Lung (tissue), 12 donors: Measurements from ENCODE around the gene PPP2R5C. TPM values are rescaled to one million over a fixed set of nuclear protein-coding genes. Genes with fewer than 3 reads are reported as not detected.

Experiments
- ATAC-seq: fragments of 200-7000 bp; cut with Tn5 transposase; one replicate; pipeline ENCODE4 v1.9.1; 2020; ENCODE audit warnings: moderate number of reproducible peaks; ENCODE audit not compliant: insufficient read depth, low FRiP score
- DNase-seq, 3 donors: peaks; one replicate each; pipeline ENCODE4 v3.0.0-alpha.2; 2013 to 2017
- H3K27ac ChIP-seq, 2 donors: one replicate each; pipeline ENCODE4 v1.5.1; 2013; ENCODE audit warnings: mild to moderate bottlenecking in 2 of 2, moderate library complexity in 2 of 2, control low read depth in 1 of 2, inconsistent platforms in 1 of 2, low read depth in 1 of 2, low read length in 1 of 2
- H3K27me3 ChIP-seq, 3 donors: one replicate each; pipeline ENCODE4 v1.5.1; 2013; ENCODE audit warnings: low read length in 2 of 3; ENCODE audit not compliant: control insufficient read depth in 3 of 3, insufficient read depth in 3 of 3
- H3K36me3 ChIP-seq, 4 donors: one replicate each; pipeline ENCODE4 v1.5.1; 2013; ENCODE audit warnings: low read length in 4 of 4, mild to moderate bottlenecking in 1 of 4, moderate library complexity in 1 of 4; ENCODE audit not compliant: control insufficient read depth in 4 of 4, insufficient read depth in 4 of 4
- H3K4me1 ChIP-seq, 5 donors: one replicate each; pipeline ENCODE4 v1.5.1; 2013; ENCODE audit warnings: low read length in 5 of 5, mild to moderate bottlenecking in 2 of 5, moderate library complexity in 1 of 5; ENCODE audit not compliant: control insufficient read depth in 5 of 5, insufficient read depth in 5 of 5
- H3K4me3 ChIP-seq: one replicate; pipeline ENCODE4 v1.5.1; 2013; ENCODE audit warnings: mild to moderate bottlenecking, control low read depth, moderate library complexity
- H3K9ac ChIP-seq, 2 donors: one replicate each; pipeline ENCODE4 v1.5.1; 2013; ENCODE audit warnings: low read length in 2 of 2, control low read depth in 1 of 2; ENCODE audit not compliant: insufficient read depth in 1 of 2
- H3K9me3 ChIP-seq, 4 donors: one replicate each; pipeline ENCODE4 v1.5.1; 2013; ENCODE audit warnings: low read length in 3 of 4, mild to moderate bottlenecking in 1 of 4, moderate library complexity in 1 of 4; ENCODE audit not compliant: control insufficient read depth in 4 of 4, insufficient read depth in 3 of 4
- WGBS, 2 donors: extraction: QIAGEN DNeasy Blood & Tissue Kit; methylation state at CpG; one replicate each; pipeline ENCODE4 v1.1.7; 2013; 5-methylcytosine and 5-hydroxymethylcytosine counted together
- polyA plus RNA-seq, 2 donors: library from polyadenylated mRNA; stranded (reverse); fragments of 200-250 nt; gene quantifications; one replicate each; pipeline ENCODE4 v1.2.1, GENCODE V29; 2013
- total RNA-seq, 2 donors: library from RNA; depleted of rRNA in 1 of 2; stranded (reverse); fragments of >200 nt in 1 of 2; gene quantifications; one replicate each; pipeline ENCODE4 v1.2.1, GENCODE V29; 2014 to 2021
- TF ChIP-seq, protein P1 (sequence below): IDR thresholded peaks from 2 replicates; pipeline ENCODE4 v1.5.1; 2012; ENCODE audit warnings: mild to moderate bottlenecking; ENCODE audit errors: control extremely low read depth, extremely low read depth
- donor health status: control.
- donor health status: control.
- donor health status: Bipolar disorder and iron deficiency.
- donor health status: healthy.
- donor health status: DM: yes; HTN: yes; CAD: no.

PPP2R5C gene
- total and polyA plus RNA-seq, 4 donors = 66.6 to 180 (median 126) TPM

DNA sequence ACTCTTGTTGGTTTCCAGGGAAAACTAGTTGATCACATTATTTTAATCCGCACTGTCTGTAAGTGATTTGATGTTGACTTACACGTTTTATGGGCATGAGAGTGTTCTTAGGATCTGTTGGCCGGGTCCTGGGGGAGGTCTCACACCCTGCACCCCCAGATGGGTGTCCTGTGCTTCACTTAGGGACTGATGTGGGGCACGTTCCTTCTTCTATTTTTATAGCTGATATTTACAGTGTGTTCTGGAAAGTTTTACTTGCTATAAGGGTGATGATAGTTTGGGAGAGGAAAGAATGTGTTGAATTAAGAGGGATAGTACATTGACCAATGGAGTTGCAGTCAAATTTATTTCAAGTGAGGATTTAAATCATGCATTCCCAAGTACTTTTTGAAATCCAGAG, 106.3 kb downstream of the PPP2R5C start:
- Histone ChIP-seq H3K4me1 (peaks cover 0 to 3% (median 0%) of the 10 kb centered on the region in 5 donors), H3K36me3 (peaks cover 0 to 4% (median 2%) of the 10 kb centered on the region in 4 donors), H3K27ac (peak overlapping the region in 1 of 2 donors; percentile 66), H3K9ac (no peak overlapping the region), H3K9me3 (no peaks in the 10 kb centered on the region), H3K27me3 (no peaks in the 10 kb centered on the region), H3K4me3 (no peak overlapping the region)
- WGBS, 2 donors = 85 to 93% methylated on average over 4 of the region's 4 CpGs
- DNase-seq = no peak
- ATAC-seq = no peak
- TF ChIP-seq, protein P1, sequence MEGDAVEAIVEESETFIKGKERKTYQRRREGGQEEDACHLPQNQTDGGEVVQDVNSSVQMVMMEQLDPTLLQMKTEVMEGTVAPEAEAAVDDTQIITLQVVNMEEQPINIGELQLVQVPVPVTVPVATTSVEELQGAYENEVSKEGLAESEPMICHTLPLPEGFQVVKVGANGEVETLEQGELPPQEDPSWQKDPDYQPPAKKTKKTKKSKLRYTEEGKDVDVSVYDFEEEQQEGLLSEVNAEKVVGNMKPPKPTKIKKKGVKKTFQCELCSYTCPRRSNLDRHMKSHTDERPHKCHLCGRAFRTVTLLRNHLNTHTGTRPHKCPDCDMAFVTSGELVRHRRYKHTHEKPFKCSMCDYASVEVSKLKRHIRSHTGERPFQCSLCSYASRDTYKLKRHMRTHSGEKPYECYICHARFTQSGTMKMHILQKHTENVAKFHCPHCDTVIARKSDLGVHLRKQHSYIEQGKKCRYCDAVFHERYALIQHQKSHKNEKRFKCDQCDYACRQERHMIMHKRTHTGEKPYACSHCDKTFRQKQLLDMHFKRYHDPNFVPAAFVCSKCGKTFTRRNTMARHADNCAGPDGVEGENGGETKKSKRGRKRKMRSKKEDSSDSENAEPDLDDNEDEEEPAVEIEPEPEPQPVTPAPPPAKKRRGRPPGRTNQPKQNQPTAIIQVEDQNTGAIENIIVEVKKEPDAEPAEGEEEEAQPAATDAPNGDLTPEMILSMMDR = no peak

DNA sequence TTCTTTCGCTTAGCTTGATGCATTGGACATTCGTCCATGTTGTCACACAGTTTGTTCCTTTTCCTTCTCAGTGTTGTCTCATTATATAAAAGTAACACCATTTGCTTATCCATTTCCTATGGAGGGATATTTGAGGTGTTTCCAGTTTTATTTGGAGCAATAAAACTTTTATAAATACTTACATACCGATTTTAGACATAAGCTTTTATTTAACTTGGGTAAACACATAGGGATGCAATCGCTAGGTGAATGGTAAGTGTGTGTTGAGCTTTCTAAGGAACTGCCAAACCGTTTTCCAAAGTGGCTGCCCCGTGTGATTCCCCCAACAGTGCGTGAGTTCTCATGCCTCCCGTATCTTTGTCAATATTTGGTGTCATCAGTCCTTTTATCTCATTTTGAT, 107.7 kb downstream of the PPP2R5C start:
- Histone ChIP-seq H3K27me3 (no peaks in the 10 kb centered on the region), H3K9me3 (no peaks in the 10 kb centered on the region), H3K36me3 (peaks cover 0 to 3% (median under 1%) of the 10 kb centered on the region in 4 donors), H3K9ac (no peak overlapping the region), H3K4me3 (no peak overlapping the region), H3K27ac (peak overlapping the region in 1 of 2 donors; percentile 40), H3K4me1 (peaks cover 0 to 5% (median 0%) of the 10 kb centered on the region in 5 donors)
- no peak for ATAC-seq
- TF ChIP-seq, protein P1 = no peak
- no peak for DNase-seq
- WGBS, 2 donors = 93 to 96% methylated on average over 8 of the region's 8 CpGs

DNA sequence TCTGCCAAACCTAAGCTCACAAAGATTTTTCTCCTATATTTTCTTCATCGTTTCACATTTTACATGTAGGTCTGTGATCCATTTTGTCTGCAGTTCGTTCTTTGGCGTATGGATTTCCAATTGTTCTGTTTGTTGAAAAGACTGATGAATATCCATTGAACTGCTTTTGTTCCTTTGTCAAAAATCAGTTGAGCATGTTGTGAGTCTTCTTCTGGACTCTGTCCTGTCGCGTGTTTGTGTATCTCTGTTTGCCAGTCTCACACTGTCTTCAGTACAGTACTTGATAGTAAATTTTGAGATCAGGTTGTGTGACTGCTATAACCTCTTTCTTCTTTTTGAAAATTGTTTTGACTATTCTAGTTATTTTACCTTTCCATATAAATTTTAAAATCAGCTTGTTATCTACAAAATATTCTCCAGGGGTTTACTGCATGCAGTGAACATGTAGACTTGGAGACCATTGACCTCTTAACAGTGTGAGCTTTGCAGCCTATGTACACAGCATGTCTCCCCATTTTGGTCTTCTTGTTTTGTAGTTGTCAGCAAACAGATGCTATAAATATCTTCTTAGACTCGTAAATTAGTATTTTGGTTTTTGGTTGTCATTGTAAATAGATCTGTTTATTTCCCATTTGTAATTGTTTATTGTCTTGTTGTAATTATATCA, 108.9 kb downstream of the PPP2R5C start:
- Histone ChIP-seq H3K9me3 (no peaks in the 10 kb centered on the region), H3K4me3 (no peak overlapping the region)
- no peak for ATAC-seq

More for the DNA sequence above, 108.9 kb downstream of the PPP2R5C start:
- Histone ChIP-seq H3K36me3 (no peaks in the 10 kb centered on the region), H3K27ac (no peak overlapping the region), H3K27me3 (no peaks in the 10 kb centered on the region), H3K4me1 (peaks cover 0 to 8% (median 0%) of the 10 kb centered on the region in 5 donors), H3K9ac (no peak overlapping the region)
- no peak for DNase-seq
- TF ChIP-seq, protein P1 = no peak
- WGBS, 2 donors = 87 to 93% methylated on average over 6 of the region's 6 CpGs
